Smooth muscle cell (in vitro differentiated cells): Measurements from ENCODE around the gene KRT33A. TPM values are rescaled to one million over a fixed set of nuclear protein-coding genes. Genes with fewer than 3 reads are reported as not detected.
"Not testable (repeated sequence)": the region's sequence is repeated elsewhere in the genome, so short reads cannot be mapped to it uniquely, and the experiment has no call there.

Experiments used
- DNase-seq: peaks from one replicate; lab custom pipeline; 2025; ENCODE audit not compliant: unreplicated experiment; lab: John Stamatoyannopoulos, UW
- H2AFZ ChIP-seq: fragments of 200-600 bp; sonication (generic); 2 replicates; pipeline ENCODE4 v1.6.0; 2016; ENCODE audit warnings: antibody characterized with exemption, low read depth, mild to moderate bottlenecking
- H3F3A ChIP-seq: fragments of 200-600 bp; sonication (generic); 2 replicates; pipeline ENCODE4 v1.6.0; 2017; ENCODE audit warnings: antibody characterized with exemption, low read depth
- H3K27ac ChIP-seq: fragments of 200-600 bp; sonication (generic); 2 replicates; pipeline ENCODE4 v1.5.1; 2016; ENCODE audit warnings: low read depth, mild to moderate bottlenecking
- H3K27me3 ChIP-seq: fragments of 200-600 bp; sonication (generic); 2 replicates; pipeline ENCODE4 v1.6.1; 2016; ENCODE audit warnings: low read depth, mild to moderate bottlenecking
- H3K36me3 ChIP-seq: fragments of 200-600 bp; sonication (generic); 2 replicates; pipeline ENCODE4 v1.5.1; 2016; ENCODE audit warnings: low read depth
- H3K4me1 ChIP-seq: fragments of 200-600 bp; sonication (generic); 2 replicates; pipeline ENCODE4 v1.5.1; 2016; ENCODE audit warnings: low read depth
- H3K4me2 ChIP-seq: fragments of 200-600 bp; sonication (generic); 2 replicates; pipeline ENCODE4 v1.6.0; 2016; ENCODE audit warnings: mild to moderate bottlenecking
- H3K4me3 ChIP-seq: fragments of 200-600 bp; sonication (generic); 2 replicates; pipeline ENCODE4 v1.5.1; 2016; ENCODE audit warnings: mild to moderate bottlenecking
- H3K79me2 ChIP-seq: fragments of 200-600 bp; sonication (generic); 2 replicates; pipeline ENCODE4 v1.6.0; 2016; ENCODE audit warnings: low read depth, mild to moderate bottlenecking
- H3K9ac ChIP-seq: fragments of 200-600 bp; sonication (generic); 2 replicates; pipeline ENCODE4 v1.6.0; 2016; ENCODE audit warnings: low read depth
- H3K9me3 ChIP-seq: fragments of 200-600 bp; sonication (generic); replicated peaks from 2 replicates; pipeline ENCODE4 v1.5.1; 2016; ENCODE audit warnings: low read depth
- H4K20me1 ChIP-seq: fragments of 200-600 bp; sonication (generic); 2 replicates; pipeline ENCODE4 v1.6.0; 2016; ENCODE audit warnings: low read depth
- CTCF ChIP-seq: fragments of 200-600 bp; sonication (generic); IDR thresholded peaks from 2 replicates; pipeline ENCODE4 v1.5.1; 2017; ENCODE audit warnings: borderline replicate concordance, mild to moderate bottlenecking, antibody characterized with exemption; ENCODE audit not compliant: insufficient read depth, poor library complexity, severe bottlenecking
- WGBS: methylation state at CpG from one replicate; pipeline ENCODE4 v1.1.7; 2016; ENCODE audit warnings: low lambda C conversion rate; 5-methylcytosine and 5-hydroxymethylcytosine counted together
- polyA plus RNA-seq: library from polyadenylated mRNA; unstranded; fragments of >200 nt; fragmentation: Nextera tagmentation; extraction: Ambion mirVana; gene quantifications from 2 replicates; pipeline ENCODE4 v1.2.1, GENCODE V29; 2016
- total RNA-seq: library from RNA; depleted of rRNA; stranded (reverse); fragments of >200 nt; gene quantifications from 2 replicates; pipeline ENCODE4 v1.2.3, GENCODE V29; 2014

The KRT33A gene
- total and polyA plus RNA-seq, 2 experiments from 2014 or later, result 0.09 TPM; not detected in 1

GRCh38 chr17:41351177-41351576 lies 549 bp upstream of the KRT33A start:
- DNase-seq, result no peak

GRCh38 chr17:41347869-41348760 lies 2.5 kb downstream of the KRT33A start:
- DNase-seq, result no peak
- H2AFZ ChIP-seq, result no peak overlapping the region
- WGBS, result 81% methylated on average over 7 of the region's 7 CpGs
- no peaks in the 10 kb centered on the region for H3K4me1 ChIP-seq
- no peak overlapping the region for H3K4me2 ChIP-seq
- H3F3A ChIP-seq, result no peaks in the 10 kb centered on the region
- no peaks in the 10 kb centered on the region for H4K20me1 ChIP-seq
- no peaks in the 10 kb centered on the region for H3K79me2 ChIP-seq
- no peak overlapping the region for H3K27ac ChIP-seq
- no peak for TF ChIP-seq CTCF
- H3K36me3 ChIP-seq, result no peaks in the 10 kb centered on the region
- H3K9me3 ChIP-seq, result no peaks in the 10 kb centered on the region
- no peak overlapping the region for H3K4me3 ChIP-seq
- no peak overlapping the region for H3K9ac ChIP-seq
- no peaks in the 10 kb centered on the region for H3K27me3 ChIP-seq

More at GRCh38 chr17:41351177-41351576, 549 bp upstream of the KRT33A start:
- Histone ChIP-seq H3K9ac (no peak overlapping the region), H3K4me2 (no peak overlapping the region), H3K9me3 (no peaks in the 10 kb centered on the region), H3K4me1 (no peaks in the 10 kb centered on the region), H4K20me1 (no peaks in the 10 kb centered on the region), H3K79me2 (no peaks in the 10 kb centered on the region), H3K27ac (no peak overlapping the region), H3F3A (no peaks in the 10 kb centered on the region), H3K27me3 (no peaks in the 10 kb centered on the region), H2AFZ (no peak overlapping the region), H3K36me3 (no peaks in the 10 kb centered on the region), H3K4me3 (no peak overlapping the region)
- WGBS, result 86% methylated on average over 2 of the region's 2 CpGs
- no peak for TF ChIP-seq CTCF

DNA sequence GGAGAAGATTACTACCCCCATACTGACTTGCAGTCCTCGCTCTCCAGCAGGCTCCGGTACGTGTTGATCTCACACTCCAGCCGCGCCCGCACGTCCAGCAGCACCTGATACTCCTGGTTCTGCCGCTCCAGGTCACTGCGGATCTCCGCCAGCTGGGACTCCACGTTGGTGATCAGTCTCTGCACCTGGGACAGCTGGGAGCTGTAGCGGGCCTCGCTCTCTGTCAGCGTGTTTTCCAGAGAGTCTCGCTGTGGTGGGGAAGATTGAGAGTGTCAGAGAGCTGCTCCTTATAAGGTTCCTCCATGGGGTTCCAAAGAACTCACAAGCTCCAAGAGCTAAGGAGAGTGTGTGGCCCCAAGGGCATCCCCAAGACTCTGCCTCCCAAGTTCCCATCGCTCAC lies 4.2 kb downstream of the KRT33A start:
- not testable (repeated sequence) for H3K4me2 ChIP-seq, H3K36me3 ChIP-seq, H2AFZ ChIP-seq, H3K27me3 ChIP-seq, H3K27ac ChIP-seq, H3K9ac ChIP-seq, H3K4me3 ChIP-seq, H3K9me3 ChIP-seq, H3K4me1 ChIP-seq, H3F3A ChIP-seq, DNase-seq, H4K20me1 ChIP-seq, H3K79me2 ChIP-seq
- 96% methylated on average over 16 of the region's 16 CpGs for WGBS

DNA sequence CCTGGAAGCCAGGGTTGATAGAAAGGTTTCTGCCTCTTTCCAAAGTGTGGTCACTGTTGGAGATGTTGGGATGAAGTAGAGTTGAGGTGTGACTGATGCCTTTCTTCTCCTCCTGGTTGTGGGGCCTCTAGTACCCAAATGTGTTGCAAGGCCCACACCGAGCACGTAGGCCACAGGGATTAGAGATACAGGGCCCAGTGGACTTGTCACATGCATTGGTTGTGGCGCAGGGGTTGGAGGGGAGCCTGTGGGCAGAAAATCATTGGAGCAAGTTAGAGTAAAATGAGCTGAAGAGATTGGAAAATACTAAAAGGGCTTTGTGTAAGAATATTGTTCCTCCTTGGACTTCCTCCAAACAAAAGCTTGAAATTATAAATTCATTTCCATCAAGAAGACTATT lies 4.6 kb downstream of the KRT33A start:
- no peaks in the 10 kb centered on the region for H3K4me1 ChIP-seq
- no peaks in the 10 kb centered on the region for H3K36me3 ChIP-seq
- H3K27ac ChIP-seq, result no peak overlapping the region
- H3K4me2 ChIP-seq, result no peak overlapping the region
- H3F3A ChIP-seq, result no peaks in the 10 kb centered on the region
- no peak for DNase-seq
- no peak for TF ChIP-seq CTCF
- H3K9me3 ChIP-seq, result no peaks in the 10 kb centered on the region
- H3K9ac ChIP-seq, result no peak overlapping the region
- H3K4me3 ChIP-seq, result no peak overlapping the region
- H3K79me2 ChIP-seq, result no peaks in the 10 kb centered on the region
- no peaks in the 10 kb centered on the region for H3K27me3 ChIP-seq
- 92% methylated on average over 3 of the region's 3 CpGs for WGBS
- no peak overlapping the region for H2AFZ ChIP-seq
- no peaks in the 10 kb centered on the region for H4K20me1 ChIP-seq
